VCaP (cell line): Measurements from ENCODE around the gene COL18A1.
"Not testable (repeated sequence)": the region's sequence is repeated elsewhere in the genome, so short reads cannot be mapped to it uniquely, and the experiment has no call there.

ENCODE experiments used
- H3K27ac ChIP-seq: fragments of 450-650 bp; 2 replicates; pipeline ENCODE4 v1.5.1; 2017
- CTCF ChIP-seq: fragments of 450-650 bp; conservative IDR thresholded peaks from 2 replicates; pipeline ENCODE4 v1.5.1; 2017; ENCODE audit warnings: mild to moderate bottlenecking, moderate library complexity

Gene COL18A1

GRCh38 chr21:45436351-45437065 is 31.5 kb downstream of the COL18A1 start:
- no peak overlapping the region for H3K27ac ChIP-seq
- TF ChIP-seq CTCF, result no peak

GRCh38 chr21:45437844-45438243 is 32.9 kb downstream of the COL18A1 start:
- not testable (repeated sequence) for H3K27ac ChIP-seq

- no peak for TF ChIP-seq CTCF
- peak overlapping the region; percentile 72 for H3K27ac ChIP-seq
Observed at GRCh38 chr21:45438391-45439145, 33.6 kb downstream of the COL18A1 start.

- peak overlapping the region; percentile 72 for H3K27ac ChIP-seq
- TF ChIP-seq CTCF, result peak; percentile 99
Observed at GRCh38 chr21:45439161-45439872, 34.4 kb downstream of the COL18A1 start.

- TF ChIP-seq CTCF, result no peak
- H3K27ac ChIP-seq, result peak overlapping the region; percentile 72
Observed at GRCh38 chr21:45439901-45440461, 35.0 kb downstream of the COL18A1 start.

- H3K27ac ChIP-seq, result no peak overlapping the region
- no peak for TF ChIP-seq CTCF
Observed at GRCh38 chr21:45440736-45441350, 35.9 kb downstream of the COL18A1 start.

- no peak for TF ChIP-seq CTCF
- no peak overlapping the region for H3K27ac ChIP-seq
Observed at GRCh38 chr21:45441431-45442255, 36.7 kb downstream of the COL18A1 start.
